ENCODE data around the gene DLK2. TPM values are rescaled to one million over a fixed set of nuclear protein-coding genes. Genes with fewer than 3 reads are reported as not detected.

The DLK2 gene
- total RNA-seq, 2 donors from 2014 or later: 13.5 to 46.1 TPM

- TF ChIP-seq CTCF (IDR thresholded peaks at IDR 0.05): no peak
- Histone ChIP-seq H3K9me3 (no peaks in the 10 kb centered on the region), H3K4me3 (no peak overlapping the region), H3K4me1 (replicated peaks) (no peaks in the 10 kb centered on the region), H3K36me3 (no peaks in the 10 kb centered on the region), H3K27ac (no peak overlapping the region), H3K27me3 (replicated peaks; ENCODE audit: insufficient read depth) (no peaks in the 10 kb centered on the region)
- intact Hi-C loops (cut with DNase I): no loop called here
- no peak for DNase-seq (ENCODE audit: low spot score)
- 56% methylated on average over 9 of the region's 9 CpGs for WGBS
Measured at GRCh38 chr6:43457643-43458042, 2.3 kb upstream of the DLK2 start.

DNA sequence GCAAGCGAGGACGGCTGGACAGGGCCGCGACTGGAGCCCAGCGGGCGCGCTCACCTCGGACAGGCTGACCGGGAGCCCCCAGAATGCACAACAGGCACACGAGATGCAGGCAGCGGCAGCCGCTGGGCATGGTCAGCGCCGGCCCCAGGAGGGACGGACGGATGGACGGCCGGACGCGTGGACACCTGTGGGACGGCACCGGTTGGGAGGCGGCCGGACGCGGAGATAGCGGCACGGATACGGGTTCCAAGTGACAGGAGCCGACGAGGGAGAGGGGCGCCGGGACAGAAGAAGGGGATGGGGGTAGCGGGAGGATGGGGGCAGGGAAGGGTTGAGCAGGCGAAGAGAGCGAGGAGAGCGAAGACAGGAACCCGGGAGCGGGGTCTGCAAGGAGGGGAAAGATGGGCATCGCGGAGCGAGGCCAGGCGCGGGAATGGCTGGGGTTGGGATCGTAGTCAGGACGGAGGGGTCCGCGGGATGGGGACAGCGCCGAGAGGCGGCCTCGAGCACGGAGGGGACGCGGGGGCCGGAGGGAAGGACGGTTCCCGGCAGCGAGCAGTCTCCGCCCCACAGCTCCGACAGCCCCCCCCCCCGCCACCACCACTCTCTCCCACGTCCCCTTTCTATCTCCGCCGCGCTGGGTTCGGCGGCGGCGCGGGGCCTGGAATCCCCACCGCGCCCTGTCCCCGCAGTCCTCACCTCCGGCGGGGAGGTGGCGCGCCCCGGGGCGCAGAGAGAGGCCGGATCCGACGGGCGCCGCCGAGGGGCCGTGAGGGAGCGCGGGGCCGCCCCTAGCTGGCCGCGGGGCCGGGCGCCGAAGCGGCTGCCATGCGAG, 435 bp downstream of the DLK2 start:
- no peaks in the 10 kb centered on the region for H3K4me1 ChIP-seq (replicated peaks)
- H3K27ac ChIP-seq: peak overlapping the region; percentile 62 to 71
- TF ChIP-seq POLR2AphosphoS5 (IDR thresholded peaks at IDR 0.05): no peak
- TF ChIP-seq CTCF (IDR thresholded peaks at IDR 0.05): no peak
- no peak for TF ChIP-seq POLR2A (IDR thresholded peaks at IDR 0.05)
- peaks cover 0 to 8% of the 10 kb centered on the region in 2 donors for H3K36me3 ChIP-seq
- intact Hi-C loops (cut with DNase I): loop anchor here (2.0 kb wide), 1 partner anchor 52 kb away; no protein-coding TSS in a partner anchor
- no peaks in the 10 kb centered on the region for H3K9me3 ChIP-seq
- WGBS: 1% methylated on average over 62 of the region's 97 CpGs
- peak; percentile 84 for DNase-seq (ENCODE audit: low spot score)
- peak overlapping the region; percentile 45 to 48 for H3K4me3 ChIP-seq
- no peaks in the 10 kb centered on the region for H3K27me3 ChIP-seq (replicated peaks; ENCODE audit: insufficient read depth)

DNA sequence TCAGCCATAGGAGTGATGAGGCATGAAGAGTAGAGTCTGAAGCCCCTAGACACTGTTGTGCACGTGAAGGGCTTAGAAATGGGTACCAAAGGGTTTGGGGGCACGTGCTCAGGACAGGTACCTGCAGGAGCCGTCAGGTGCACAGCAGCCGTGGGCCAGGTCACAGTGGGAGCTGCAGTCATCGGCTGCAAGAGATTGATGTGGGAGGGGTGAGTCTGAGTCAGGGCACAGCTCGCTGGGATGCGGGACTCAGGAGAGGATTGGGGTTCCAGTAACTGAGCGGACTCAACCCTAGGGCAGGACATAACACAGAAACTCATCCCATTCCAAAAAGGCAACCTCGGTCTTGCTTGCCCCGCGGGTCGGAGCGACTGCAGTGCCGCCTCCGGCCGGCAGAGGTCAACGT, 1.1 kb downstream of the DLK2 start:
- 11% methylated on average over 17 of the region's 17 CpGs for WGBS
- no peak for TF ChIP-seq POLR2A (IDR thresholded peaks at IDR 0.05)
- TF ChIP-seq CTCF (IDR thresholded peaks at IDR 0.05): peak; percentile 91 to 97 (median 94)
- peak; percentile 56 for TF ChIP-seq POLR2AphosphoS5 (IDR thresholded peaks at IDR 0.05)
- intact Hi-C loops (cut with DNase I): loop anchor here (2.0 kb wide), 1 partner anchor 53 kb away; no protein-coding TSS in a partner anchor
- H3K9me3 ChIP-seq: no peaks in the 10 kb centered on the region
- H3K27ac ChIP-seq: peak overlapping the region in 1 of 2 donors; percentile 71
- H3K27me3 ChIP-seq (replicated peaks; ENCODE audit: insufficient read depth): no peaks in the 10 kb centered on the region
- no peaks in the 10 kb centered on the region for H3K4me1 ChIP-seq (replicated peaks)
- peaks cover 0 to 8% of the 10 kb centered on the region in 2 donors for H3K36me3 ChIP-seq
- no peak for DNase-seq (ENCODE audit: low spot score)
- peak overlapping the region; percentile 45 to 48 for H3K4me3 ChIP-seq

DNA sequence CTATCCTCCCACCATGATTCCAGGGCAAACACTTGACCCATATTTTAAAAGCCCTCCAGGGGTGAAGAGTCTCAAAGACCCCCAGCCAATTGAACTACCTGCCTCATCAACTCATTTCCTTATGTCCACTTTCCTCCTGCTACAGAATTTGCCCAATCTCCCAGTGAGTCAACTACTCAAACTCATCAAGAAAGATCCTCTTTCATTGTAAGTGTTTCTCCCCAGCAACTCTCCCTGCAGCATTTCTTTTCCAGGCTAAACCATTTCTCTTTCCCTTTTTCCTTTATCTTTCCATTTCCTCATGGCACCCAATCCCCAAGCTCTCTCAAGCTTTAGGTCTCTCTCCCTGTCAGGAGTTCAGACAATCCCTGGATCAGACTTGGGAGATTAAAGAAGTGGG, 1.5 kb downstream of the DLK2 start:
- no peak for DNase-seq (ENCODE audit: low spot score)
- H3K4me1 ChIP-seq (replicated peaks): no peaks in the 10 kb centered on the region
- no peak overlapping the region for H3K27ac ChIP-seq
- H3K27me3 ChIP-seq (replicated peaks; ENCODE audit: insufficient read depth): no peaks in the 10 kb centered on the region
- intact Hi-C loops (cut with DNase I): loop anchor here (2.0 kb wide), 1 partner anchor 53 kb away; no protein-coding TSS in a partner anchor
- TF ChIP-seq POLR2A (IDR thresholded peaks at IDR 0.05) (no peak), CTCF (IDR thresholded peaks at IDR 0.05) (no peak)
- H3K36me3 ChIP-seq: peaks cover 0 to 8% of the 10 kb centered on the region in 2 donors
- no peak overlapping the region for H3K4me3 ChIP-seq
- H3K9me3 ChIP-seq: no peaks in the 10 kb centered on the region

DNA sequence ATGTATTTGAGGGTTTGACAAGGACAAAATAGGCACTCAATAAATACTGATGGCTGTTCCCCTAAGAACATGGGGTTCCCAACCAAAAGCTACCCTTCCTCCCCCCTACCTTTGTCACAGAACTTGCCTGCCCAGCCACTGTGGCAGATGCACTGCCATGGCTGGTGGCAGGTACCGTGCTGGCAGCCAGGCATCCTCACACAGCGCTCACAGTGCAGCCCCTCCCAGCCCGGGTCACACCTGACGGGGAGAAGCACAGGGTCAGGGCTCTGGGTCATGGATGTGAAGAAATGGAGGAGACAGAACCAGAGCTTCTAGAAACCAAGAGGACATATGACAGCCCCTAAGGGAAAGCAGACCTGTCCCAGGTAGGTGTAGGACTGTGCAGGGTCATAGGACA, 2.5 kb downstream of the DLK2 start:
- Histone ChIP-seq H3K4me3 (no peak overlapping the region), H3K27me3 (replicated peaks; ENCODE audit: insufficient read depth) (no peaks in the 10 kb centered on the region), H3K27ac (no peak overlapping the region), H3K36me3 (peaks cover 0 to 12% of the 10 kb centered on the region in 2 donors), H3K9me3 (no peaks in the 10 kb centered on the region), H3K4me1 (replicated peaks) (no peaks in the 10 kb centered on the region)
- no peak for TF ChIP-seq POLR2A (IDR thresholded peaks at IDR 0.05)
- TF ChIP-seq POLR2AphosphoS5 (IDR thresholded peaks at IDR 0.05): no peak
- no peak for TF ChIP-seq CTCF (IDR thresholded peaks at IDR 0.05)
- intact Hi-C loops (cut with DNase I): no loop called here
- WGBS: 89% methylated on average over 4 of the region's 4 CpGs
- DNase-seq (ENCODE audit: low spot score): no peak
